ENCODE data around the gene SLC1A2. TPM values are rescaled to one million over a fixed set of nuclear protein-coding genes. Genes with fewer than 3 reads are reported as not detected.

Gene SLC1A2
- total RNA-seq, 2 experiments from 2014 or later, result not detected

DNA sequence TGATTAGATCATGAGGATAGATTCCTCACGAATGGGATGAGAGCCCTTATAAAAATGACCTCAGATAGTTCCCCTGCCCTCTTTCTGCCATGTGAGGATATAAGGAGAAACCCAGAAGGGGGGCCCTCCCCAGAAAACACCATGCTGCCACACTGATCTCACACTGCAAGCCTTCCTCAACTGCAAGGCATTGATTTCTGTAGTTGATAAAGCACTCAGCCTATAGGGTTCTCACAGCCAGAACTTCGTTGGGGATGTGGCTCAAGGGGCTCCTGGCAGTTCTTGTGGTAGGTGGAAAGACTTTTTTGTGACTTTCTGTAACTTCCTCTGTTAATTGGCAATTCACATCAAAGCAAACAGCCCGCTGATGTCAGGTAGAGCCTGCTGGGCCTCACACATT, 171.5 kb downstream of the SLC1A2 start:
- no peaks in the 10 kb centered on the region for H3K9me3 ChIP-seq (ENCODE audit: low read length)
- ChIA-PET CTCF (ENCODE audit: unreplicated experiment) (no interaction called here), POLR2A (no interaction called here)
- H3K4me3 ChIP-seq (ENCODE audit: low read depth, low read length, poor library complexity, severe bottlenecking), result no peak overlapping the region
- no peak overlapping the region for H3K4me2 ChIP-seq (ENCODE audit: low read length)
- no peaks in the 10 kb centered on the region for H4K20me1 ChIP-seq (ENCODE audit: insufficient read depth, low read length)
- H3K9me2 ChIP-seq (ENCODE audit: insufficient read depth, low read length), result no peaks in the 10 kb centered on the region
- H3K27ac ChIP-seq (ENCODE audit: low read depth, low read length, poor library complexity, severe bottlenecking), result no peak overlapping the region
- no peak for DNase-seq (ENCODE audit: low spot score)
- no TSS peak for BruUV-seq (replicated peaks)
- no peaks in the 10 kb centered on the region for H3K79me2 ChIP-seq (ENCODE audit: insufficient read depth, low read depth, low read length)
- TF ChIP-seq, protein P1, sequence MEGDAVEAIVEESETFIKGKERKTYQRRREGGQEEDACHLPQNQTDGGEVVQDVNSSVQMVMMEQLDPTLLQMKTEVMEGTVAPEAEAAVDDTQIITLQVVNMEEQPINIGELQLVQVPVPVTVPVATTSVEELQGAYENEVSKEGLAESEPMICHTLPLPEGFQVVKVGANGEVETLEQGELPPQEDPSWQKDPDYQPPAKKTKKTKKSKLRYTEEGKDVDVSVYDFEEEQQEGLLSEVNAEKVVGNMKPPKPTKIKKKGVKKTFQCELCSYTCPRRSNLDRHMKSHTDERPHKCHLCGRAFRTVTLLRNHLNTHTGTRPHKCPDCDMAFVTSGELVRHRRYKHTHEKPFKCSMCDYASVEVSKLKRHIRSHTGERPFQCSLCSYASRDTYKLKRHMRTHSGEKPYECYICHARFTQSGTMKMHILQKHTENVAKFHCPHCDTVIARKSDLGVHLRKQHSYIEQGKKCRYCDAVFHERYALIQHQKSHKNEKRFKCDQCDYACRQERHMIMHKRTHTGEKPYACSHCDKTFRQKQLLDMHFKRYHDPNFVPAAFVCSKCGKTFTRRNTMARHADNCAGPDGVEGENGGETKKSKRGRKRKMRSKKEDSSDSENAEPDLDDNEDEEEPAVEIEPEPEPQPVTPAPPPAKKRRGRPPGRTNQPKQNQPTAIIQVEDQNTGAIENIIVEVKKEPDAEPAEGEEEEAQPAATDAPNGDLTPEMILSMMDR (conservative IDR thresholded peaks at IDR 0.05; ENCODE audit: low read length), result no peak
- TF ChIP-seq EZH2phosphoT487 (IDR thresholded peaks at IDR 0.05; ENCODE audit: borderline replicate concordance, low read depth, low read length), result no peak
- H2AFZ ChIP-seq (ENCODE audit: low read length), result no peak overlapping the region
- intact Hi-C loops (cut with micrococcal nuclease; ENCODE audit: unreplicated experiment), result no loop called here
- no peaks in the 10 kb centered on the region for H3K36me3 ChIP-seq (ENCODE audit: insufficient read depth, low read length)
- no peaks in the 10 kb centered on the region for H3K4me1 ChIP-seq (ENCODE audit: insufficient read depth, low read length, poor library complexity, severe bottlenecking)

DNA sequence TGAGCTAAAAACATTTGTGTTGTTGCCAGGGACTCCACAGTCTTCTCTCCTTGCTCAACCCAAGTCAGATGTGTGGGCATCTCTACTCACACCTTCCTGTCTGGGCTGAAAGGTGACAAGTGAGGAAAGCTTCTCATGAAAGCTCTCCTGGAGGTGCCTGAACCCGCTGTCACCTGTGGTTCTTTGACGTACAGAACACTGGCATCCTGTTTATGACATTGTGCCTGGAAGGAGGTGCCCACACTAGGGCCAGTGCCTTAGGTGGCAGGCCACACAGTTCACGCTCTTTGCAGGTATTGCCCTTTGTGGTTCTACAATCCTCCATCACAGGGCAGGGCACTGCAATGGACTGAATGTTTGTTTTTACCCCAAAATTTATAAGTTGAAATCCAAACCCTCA, 171.9 kb downstream of the SLC1A2 start:
- H3K4me1 ChIP-seq (ENCODE audit: insufficient read depth, low read length, poor library complexity, severe bottlenecking), result no peaks in the 10 kb centered on the region
- intact Hi-C loops (cut with micrococcal nuclease; ENCODE audit: unreplicated experiment), result no loop called here
- H3K79me2 ChIP-seq (ENCODE audit: insufficient read depth, low read depth, low read length), result no peaks in the 10 kb centered on the region
- no peaks in the 10 kb centered on the region for H3K9me3 ChIP-seq (ENCODE audit: low read length)
- no peaks in the 10 kb centered on the region for H3K9me2 ChIP-seq (ENCODE audit: insufficient read depth, low read length)
- H3K36me3 ChIP-seq (ENCODE audit: insufficient read depth, low read length), result no peaks in the 10 kb centered on the region
- no peak overlapping the region for H2AFZ ChIP-seq (ENCODE audit: low read length)
- no peak for DNase-seq (ENCODE audit: low spot score)
- TF ChIP-seq, protein P1 (conservative IDR thresholded peaks at IDR 0.05; ENCODE audit: low read length), result no peak
- TF ChIP-seq EZH2phosphoT487 (IDR thresholded peaks at IDR 0.05; ENCODE audit: borderline replicate concordance, low read depth, low read length), result no peak
- BruUV-seq (replicated peaks), result no TSS peak
- H3K27ac ChIP-seq (ENCODE audit: low read depth, low read length, poor library complexity, severe bottlenecking), result no peak overlapping the region
- CTCF ChIA-PET (ENCODE audit: unreplicated experiment), result no interaction called here
- POLR2A ChIA-PET, result interaction anchor here (0.6 to 1.2 kb wide), 2 partner anchors 18 to 241 kb away, joined by 3 read pairs; no protein-coding TSS in a partner anchor
- no peak overlapping the region for H3K4me2 ChIP-seq (ENCODE audit: low read length)
- H4K20me1 ChIP-seq (ENCODE audit: insufficient read depth, low read length), result no peaks in the 10 kb centered on the region
- H3K4me3 ChIP-seq (ENCODE audit: low read depth, low read length, poor library complexity, severe bottlenecking), result no peak overlapping the region

DNA sequence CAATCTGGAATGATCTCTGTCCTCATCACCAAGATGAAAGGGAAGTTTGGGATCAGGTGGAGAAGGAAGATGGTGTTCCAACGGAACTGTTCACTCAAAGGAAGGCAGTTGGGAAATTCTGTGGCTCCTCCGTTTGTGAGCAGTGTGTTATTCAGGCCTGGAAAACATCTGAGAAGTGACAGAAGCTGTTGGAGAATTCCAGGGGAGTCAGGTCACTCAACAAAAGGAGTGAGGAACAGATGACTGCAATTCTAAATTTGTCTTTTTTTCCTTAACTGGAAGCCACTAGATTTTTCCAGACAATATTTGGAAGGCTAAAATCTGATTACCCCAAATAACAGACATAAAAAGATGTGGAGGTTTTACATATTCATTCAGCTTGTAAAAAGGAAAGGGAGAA, 172.6 kb downstream of the SLC1A2 start:
- H3K27ac ChIP-seq (ENCODE audit: low read depth, low read length, poor library complexity, severe bottlenecking), result no peak overlapping the region
- no peak overlapping the region for H3K4me2 ChIP-seq (ENCODE audit: low read length)
- H2AFZ ChIP-seq (ENCODE audit: low read length), result no peak overlapping the region
- intact Hi-C loops (cut with micrococcal nuclease; ENCODE audit: unreplicated experiment), result no loop called here
- ChIA-PET CTCF (ENCODE audit: unreplicated experiment) (no interaction called here), POLR2A (interaction anchor here (0.6 to 1.2 kb wide), 2 partner anchors 19 to 241 kb away, joined by 3 read pairs; no protein-coding TSS in a partner anchor)
- H4K20me1 ChIP-seq (ENCODE audit: insufficient read depth, low read length), result no peaks in the 10 kb centered on the region
- H3K36me3 ChIP-seq (ENCODE audit: insufficient read depth, low read length), result no peaks in the 10 kb centered on the region
- DNase-seq (ENCODE audit: low spot score), result no peak
- H3K9me3 ChIP-seq (ENCODE audit: low read length), result no peaks in the 10 kb centered on the region
- H3K9me2 ChIP-seq (ENCODE audit: insufficient read depth, low read length), result no peaks in the 10 kb centered on the region
- BruUV-seq (replicated peaks), result no TSS peak
- no peaks in the 10 kb centered on the region for H3K4me1 ChIP-seq (ENCODE audit: insufficient read depth, low read length, poor library complexity, severe bottlenecking)
- H3K4me3 ChIP-seq (ENCODE audit: low read depth, low read length, poor library complexity, severe bottlenecking), result no peak overlapping the region
- no peaks in the 10 kb centered on the region for H3K79me2 ChIP-seq (ENCODE audit: insufficient read depth, low read depth, low read length)
- TF ChIP-seq, protein P1 (conservative IDR thresholded peaks at IDR 0.05; ENCODE audit: low read length), result no peak
- no peak for TF ChIP-seq EZH2phosphoT487 (IDR thresholded peaks at IDR 0.05; ENCODE audit: borderline replicate concordance, low read depth, low read length)
